DMS114 treated with DMSO at 0.1 percent for 48 hours (cell line): ENCODE data around the gene ZBTB26.
"Not testable (repeated sequence)": the region's sequence is repeated elsewhere in the genome, so short reads cannot be mapped to it uniquely, and the experiment has no call there.

Experiments
- DNase-seq: peaks from one replicate; lab custom pipeline; 2025; ENCODE audit not compliant: unreplicated experiment; lab: John Stamatoyannopoulos, UW

Gene ZBTB26

GRCh38 chr9:122929796-122930354 is 1.4 kb downstream of the ZBTB26 start:
- no peak for DNase-seq

- DNase-seq: no peak
These were observed 7.4 kb downstream of the ZBTB26 start for GRCh38 chr9:122923947-122924346.

- no peak for DNase-seq
These were observed 8.6 kb downstream of the ZBTB26 start for GRCh38 chr9:122922713-122923112.

GRCh38 chr9:122918310-122918709 is 13.0 kb downstream of the ZBTB26 start:
- DNase-seq: no peak

GRCh38 chr9:122912964-122913673 is 18.2 kb downstream of the ZBTB26 start, which contains the start of gene ZBTB6:
ZBTB6 (minus strand) TSS chr9:122913323; CDS start chr9:122912072, 1,251 bp downstream.
- peak; percentile 82 for DNase-seq

- peak; percentile 21 for DNase-seq
These were observed 18.7 kb downstream of the ZBTB26 start for GRCh38 chr9:122912671-122912963.

GRCh38 chr9:122906122-122906521 is 25.2 kb downstream of the ZBTB26 start:
- not testable (repeated sequence) for DNase-seq

- DNase-seq: peak; percentile 93
These were observed 26.2 kb downstream of the ZBTB26 start, which contains the start of gene RC3H2 for GRCh38 chr9:122904823-122905710. RC3H2 (minus strand) TSS chr9:122905359; CDS start chr9:122897509, 7,850 bp downstream.

GRCh38 chr9:122904466-122904822 is 26.9 kb downstream of the ZBTB26 start:
- DNase-seq: peak; percentile 27

- DNase-seq: no peak
These were observed 30.5 kb downstream of the ZBTB26 start for GRCh38 chr9:122900791-122901190.

- no peak for DNase-seq
These were observed 33.3 kb downstream of the ZBTB26 start for GRCh38 chr9:122897969-122898368.

- DNase-seq: no peak
These were observed 42.8 kb downstream of the ZBTB26 start for GRCh38 chr9:122888480-122888879.

GRCh38 chr9:122883125-122883524 is 48.2 kb downstream of the ZBTB26 start:
- no peak for DNase-seq

GRCh38 chr9:122879443-122879842 is 51.9 kb downstream of the ZBTB26 start:
- no peak for DNase-seq

GRCh38 chr9:122875523-122875922 is 55.8 kb downstream of the ZBTB26 start:
- no peak for DNase-seq

GRCh38 chr9:122867276-122867675 is 64.0 kb downstream of the ZBTB26 start:
- not testable (repeated sequence) for DNase-seq

GRCh38 chr9:122866079-122866478 is 65.2 kb downstream of the ZBTB26 start:
- no peak for DNase-seq
